Panc1 (cell line): ENCODE data around the gene VKORC1. TPM values are rescaled to one million over a fixed set of nuclear protein-coding genes. Genes with fewer than 3 reads are reported as not detected.

Experiments
- ATAC-seq: fragments of 200-7000 bp; cut with Tn5 transposase; 2 replicates; pipeline ENCODE4 v1.9.1; 2020; ENCODE audit warnings: mild to moderate bottlenecking, moderate library complexity
- BruUV-seq: library from RNA; stranded (reverse); fragments of 400-500 nt; replicated peaks from 2 replicates; lab custom pipeline; 2021; lab: Mats Ljungman, UMichigan
- CTCF ChIA-PET: fragments of 300-600 bp; sonication (Branson Sonifier 250); formaldehyde crosslinking; loops from one replicate; lab custom pipeline; 2022; ENCODE audit warnings: antibody characterized with exemption; lab: Charles Lee
- POLR2A ChIA-PET: fragments of 300-600 bp; sonication (Branson Sonifier 250); formaldehyde crosslinking; loops from one replicate; lab custom pipeline; 2022; ENCODE audit warnings: antibody characterized with exemption; lab: Charles Lee
- DNase-seq: peaks from one replicate; pipeline ENCODE4 v3.0.0-alpha.2; 2010; ENCODE audit warnings: low read depth, low spot score
- H3K27ac ChIP-seq: 2 replicates; pipeline ENCODE4 v1.5.1; 2011; ENCODE audit warnings: mild to moderate bottlenecking, low read length, inconsistent platforms
- H3K27me3 ChIP-seq: fragments of 200-500 bp; sonication (Bioruptor generic); 2 replicates; pipeline ENCODE4 v1.6.0; 2014; ENCODE audit warnings: low read length, inconsistent platforms; ENCODE audit not compliant: control insufficient read depth, insufficient read depth
- H3K36me3 ChIP-seq: fragments of 200-500 bp; sonication (Bioruptor generic); 2 replicates; pipeline ENCODE4 v1.5.1; 2014; ENCODE audit warnings: inconsistent platforms, mild to moderate bottlenecking, low read length, moderate library complexity; ENCODE audit not compliant: control insufficient read depth, insufficient read depth
- H3K4me1 ChIP-seq: 2 replicates; pipeline ENCODE4 v1.5.1; 2011; ENCODE audit warnings: inconsistent platforms, mild to moderate bottlenecking, low read length, moderate library complexity; ENCODE audit not compliant: control insufficient read depth, insufficient read depth
- H3K4me3 ChIP-seq, 2 experiments: 2 replicates each; pipeline ENCODE4 v1.5.1; 2011 to 2012; ENCODE audit warnings: low read depth in 2 of 2, low read length in 2 of 2, mild to moderate bottlenecking in 2 of 2, inconsistent platforms in 1 of 2, moderate library complexity in 1 of 2
- H3K9me3 ChIP-seq: fragments of 200-500 bp; sonication (Bioruptor generic); 2 replicates; pipeline ENCODE4 v1.5.1; 2014; ENCODE audit warnings: low read depth, mild to moderate bottlenecking, inconsistent platforms, low read length, moderate library complexity; ENCODE audit not compliant: control insufficient read depth, insufficient read depth
- POLR2AphosphoS5 ChIP-seq: IDR thresholded peaks from 2 replicates; pipeline ENCODE4 v1.6.1; 2012; ENCODE audit warnings: mild to moderate bottlenecking, low read depth, low read length, moderate library complexity
- REST ChIP-seq, 2 experiments: IDR thresholded peaks; 2 replicates each; pipeline ENCODE4 v1.6.1; 2011 to 2012; ENCODE audit warnings: low read depth in 2 of 2, control low read depth in 1 of 2, low read length in 1 of 2, mild to moderate bottlenecking in 1 of 2, moderate library complexity in 1 of 2; ENCODE audit not compliant: insufficient read depth in 1 of 2
- SIN3A ChIP-seq: IDR thresholded peaks from 2 replicates; pipeline ENCODE4 v1.6.1; 2012; ENCODE audit warnings: low read depth, mild to moderate bottlenecking, low read length, moderate library complexity, borderline replicate concordance; ENCODE audit not compliant: insufficient read depth
- TCF7L2 ChIP-seq: IDR thresholded peaks from 2 replicates; pipeline ENCODE4 v1.6.1; 2011; ENCODE audit warnings: mild to moderate bottlenecking, low read depth, low read length, inconsistent platforms
- in situ Hi-C: cut with HindIII; loops from 2 replicates; pipeline ENCODE4 v1.10.0; 2016; ENCODE audit warnings: low sequenced_read_pairs, low pct_unique_long_range_greater_than_20kb
- intact Hi-C: fragments of 100-400 bp; cut with micrococcal nuclease; formaldehyde crosslinking; loops from one replicate; pipeline ENCODE4 v1.10.0; 2022; ENCODE audit not compliant: unreplicated experiment
- total RNA-seq: library from RNA; stranded (reverse); gene quantifications from one replicate; pipeline ENCODE4 v1.2.1, GENCODE V29; 2021; ENCODE audit not compliant: unreplicated experiment
- TF ChIP-seq, protein P1 (sequence below): fragments of 450-650 bp; IDR thresholded peaks from 2 replicates; pipeline ENCODE4 v1.5.1; 2017; ENCODE audit warnings: mild to moderate bottlenecking

The VKORC1 gene
- total RNA-seq, 1 experiment from 2014 or later, result 109 TPM

DNA sequence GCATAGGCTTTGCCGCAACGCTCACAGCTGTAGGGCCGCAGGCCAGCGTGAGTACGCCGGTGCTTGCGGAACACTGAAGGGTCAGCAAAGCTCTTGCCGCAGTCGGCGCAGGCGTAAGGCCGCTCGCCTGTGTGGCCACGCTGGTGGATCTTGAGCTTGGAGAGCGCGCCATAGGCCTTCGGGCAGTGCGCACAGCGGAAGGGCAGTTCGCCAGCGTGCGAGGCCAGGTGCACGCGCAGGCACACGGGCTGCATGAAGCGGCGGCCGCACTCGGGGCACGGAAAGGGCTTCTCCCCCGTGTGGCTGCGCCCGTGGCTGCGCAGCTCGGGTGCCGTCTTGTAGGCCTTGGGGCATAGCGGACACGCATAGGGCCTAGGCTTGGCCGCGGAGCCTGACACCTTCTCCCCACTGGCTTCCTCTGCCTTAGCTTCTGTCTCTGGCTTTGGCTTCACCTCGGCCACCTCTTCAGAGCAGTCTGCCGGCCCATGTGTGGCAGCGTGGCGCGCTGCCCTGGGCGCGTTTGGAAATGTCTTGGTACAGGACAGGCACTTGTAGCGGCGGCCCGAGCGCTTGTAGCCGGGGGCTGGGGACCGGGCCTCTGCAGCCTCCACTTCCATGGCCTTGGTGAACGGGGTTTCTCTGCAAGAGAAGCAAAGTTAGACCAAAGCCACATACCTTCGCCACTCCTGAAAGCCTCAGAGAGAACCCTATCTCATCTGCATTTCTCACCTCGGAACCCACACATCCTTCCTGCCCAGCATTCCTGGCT lies 30.6 kb downstream of the VKORC1 start:
- intact Hi-C loops (no loop called here), in situ Hi-C loops (no loop called here)
- Histone ChIP-seq H3K9me3 (no peaks in the 10 kb centered on the region), H3K27me3 (no peaks in the 10 kb centered on the region), H3K27ac (no peak overlapping the region), H3K4me3 (no peak overlapping the region), H3K4me1 (no peaks in the 10 kb centered on the region), H3K36me3 (no peaks in the 10 kb centered on the region)
- DNase-seq (no peak), ATAC-seq (peak; percentile 22; the same call in 1 of the 2 replicates)
- BruUV-seq, result no TSS peak
- CTCF ChIA-PET, result no interaction called here
- POLR2A ChIA-PET, result no interaction called here
- TF ChIP-seq REST (IDR thresholded peaks at IDR 0.05; ENCODE audit: insufficient read depth in 1 of 2, low read depth in 2 of 2, low read length in 1 of 2) (no peak), SIN3A (no peak), TCF7L2 (no peak), POLR2AphosphoS5 (no peak)
- TF ChIP-seq, protein P1, sequence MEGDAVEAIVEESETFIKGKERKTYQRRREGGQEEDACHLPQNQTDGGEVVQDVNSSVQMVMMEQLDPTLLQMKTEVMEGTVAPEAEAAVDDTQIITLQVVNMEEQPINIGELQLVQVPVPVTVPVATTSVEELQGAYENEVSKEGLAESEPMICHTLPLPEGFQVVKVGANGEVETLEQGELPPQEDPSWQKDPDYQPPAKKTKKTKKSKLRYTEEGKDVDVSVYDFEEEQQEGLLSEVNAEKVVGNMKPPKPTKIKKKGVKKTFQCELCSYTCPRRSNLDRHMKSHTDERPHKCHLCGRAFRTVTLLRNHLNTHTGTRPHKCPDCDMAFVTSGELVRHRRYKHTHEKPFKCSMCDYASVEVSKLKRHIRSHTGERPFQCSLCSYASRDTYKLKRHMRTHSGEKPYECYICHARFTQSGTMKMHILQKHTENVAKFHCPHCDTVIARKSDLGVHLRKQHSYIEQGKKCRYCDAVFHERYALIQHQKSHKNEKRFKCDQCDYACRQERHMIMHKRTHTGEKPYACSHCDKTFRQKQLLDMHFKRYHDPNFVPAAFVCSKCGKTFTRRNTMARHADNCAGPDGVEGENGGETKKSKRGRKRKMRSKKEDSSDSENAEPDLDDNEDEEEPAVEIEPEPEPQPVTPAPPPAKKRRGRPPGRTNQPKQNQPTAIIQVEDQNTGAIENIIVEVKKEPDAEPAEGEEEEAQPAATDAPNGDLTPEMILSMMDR, result no peak

DNA sequence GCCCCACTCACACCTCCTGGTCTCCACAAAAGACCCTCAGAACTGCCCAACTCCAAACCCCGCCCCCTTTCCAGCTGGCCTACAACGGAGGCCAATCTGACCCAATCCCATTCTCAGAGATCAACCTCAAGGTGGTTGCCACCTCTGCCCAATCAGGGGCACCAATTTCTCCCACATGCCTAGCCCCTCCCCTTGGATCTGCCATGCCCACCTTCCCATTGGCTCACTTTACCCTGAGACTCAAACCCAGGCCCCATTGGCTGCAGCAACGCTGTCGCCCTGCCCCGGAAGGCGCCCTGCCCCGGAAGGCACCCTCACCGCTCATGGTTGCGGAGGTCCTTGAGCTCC lies 31.1 kb downstream of the VKORC1 start:
- Histone ChIP-seq H3K27ac (no peak overlapping the region), H3K36me3 (no peaks in the 10 kb centered on the region), H3K4me1 (no peaks in the 10 kb centered on the region), H3K27me3 (no peaks in the 10 kb centered on the region), H3K9me3 (no peaks in the 10 kb centered on the region), H3K4me3 (no peak overlapping the region)
- TF ChIP-seq SIN3A (no peak), POLR2AphosphoS5 (no peak), TCF7L2 (no peak), REST (IDR thresholded peaks at IDR 0.05; ENCODE audit: insufficient read depth in 1 of 2, low read depth in 2 of 2, low read length in 1 of 2) (no peak)
- TF ChIP-seq, protein P1, result no peak
- ChIA-PET POLR2A (no interaction called here), CTCF (no interaction called here)
- BruUV-seq, result no TSS peak
- no peak for DNase-seq
- no peak for ATAC-seq
- in situ Hi-C loops, result no loop called here
- intact Hi-C loops, result no loop called here
